Muscle layer of duodenum (tissue), 2 donors: ENCODE data around the gene ZBED6.
"Not testable (repeated sequence)": the region's sequence is repeated elsewhere in the genome, so short reads cannot be mapped to it uniquely, and the experiment has no call there.

Source experiments
- H3K27ac ChIP-seq: one replicate; pipeline ENCODE4 v1.7.0; 2013; ENCODE audit warnings: mild to moderate bottlenecking, low read length
- H3K27me3 ChIP-seq: one replicate; pipeline ENCODE4 v1.7.0; 2013; ENCODE audit warnings: low read depth, mild to moderate bottlenecking, control low read depth, low read length
- H3K36me3 ChIP-seq, 2 donors: one replicate each; pipeline ENCODE4 v1.7.0; 2013; ENCODE audit warnings: low read length in 2 of 2, control low read depth in 1 of 2, mild to moderate bottlenecking in 1 of 2; ENCODE audit not compliant: insufficient read depth in 2 of 2, control insufficient read depth in 1 of 2
- H3K4me1 ChIP-seq, 2 donors: one replicate each; pipeline ENCODE4 v1.7.0; 2013; ENCODE audit warnings: low read length in 2 of 2, mild to moderate bottlenecking in 2 of 2, control low read depth in 1 of 2, moderate library complexity in 1 of 2; ENCODE audit not compliant: insufficient read depth in 2 of 2, control insufficient read depth in 1 of 2
- H3K4me3 ChIP-seq, 2 donors: one replicate each; pipeline ENCODE4 v1.7.0; 2013; ENCODE audit warnings: low read length in 2 of 2, low read depth in 1 of 2, mild to moderate bottlenecking in 1 of 2
- H3K9me3 ChIP-seq, 2 donors: one replicate each; pipeline ENCODE4 v1.7.0; 2013; ENCODE audit warnings: low read length in 2 of 2, control low read depth in 1 of 2, mild to moderate bottlenecking in 1 of 2; ENCODE audit not compliant: control insufficient read depth in 1 of 2
- donor health status: healthy.

ZBED6 gene

DNA sequence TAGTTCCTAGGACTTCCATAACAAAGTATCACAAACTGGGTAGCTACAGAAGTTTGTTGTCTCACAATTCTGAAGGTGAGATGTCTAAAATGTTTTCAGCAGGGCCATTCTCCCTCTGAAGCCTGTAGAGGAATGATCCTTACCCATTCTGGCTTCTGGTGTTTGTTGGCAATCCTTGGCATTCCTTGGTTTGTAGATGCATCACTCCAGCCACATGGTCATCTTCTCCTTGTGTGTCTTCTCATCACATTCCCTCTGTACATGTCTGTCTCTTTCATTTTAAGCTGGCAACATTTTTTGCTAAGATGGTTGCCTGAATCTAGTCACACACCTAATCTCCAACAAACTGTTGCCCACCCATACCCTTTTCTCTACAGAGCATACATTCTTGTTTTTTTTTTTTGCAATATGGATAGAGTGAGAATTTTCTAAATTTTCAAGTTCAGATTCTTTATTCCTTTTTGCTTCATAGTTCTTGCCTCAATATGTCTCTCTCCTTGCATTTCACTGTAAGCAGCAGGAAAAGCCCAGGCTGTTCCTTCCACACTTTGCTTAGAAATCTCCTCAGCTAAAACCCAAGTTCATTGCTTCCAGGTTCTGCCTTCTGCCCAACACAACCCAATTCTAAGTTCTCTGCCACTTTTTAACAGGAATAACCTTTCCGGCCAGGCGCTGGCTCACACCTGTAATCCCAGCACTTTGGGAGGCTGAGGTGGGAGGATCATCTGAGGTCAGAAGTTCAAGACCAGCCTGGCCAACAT, 18.3 kb downstream of the ZBED6 start:
- Histone ChIP-seq H3K36me3 (peaks cover 19 to 30% of the 10 kb centered on the region in 2 donors), H3K9me3 (no peaks in the 10 kb centered on the region), H3K4me3 (no peak overlapping the region), H3K27ac (no peak overlapping the region), H3K27me3 (no peaks in the 10 kb centered on the region), H3K4me1 (no peaks in the 10 kb centered on the region)

GRCh38 chr1:203818399-203818798, 23.0 kb downstream of the ZBED6 start:
- H3K4me1 ChIP-seq, result no peaks in the 10 kb centered on the region
- H3K27ac ChIP-seq, result no peak overlapping the region
- no peaks in the 10 kb centered on the region for H3K9me3 ChIP-seq
- H3K27me3 ChIP-seq, result no peaks in the 10 kb centered on the region
- H3K36me3 ChIP-seq, result peaks cover 45 to 48% of the 10 kb centered on the region in 2 donors
- H3K4me3 ChIP-seq, result no peak overlapping the region

- H3K27me3 ChIP-seq, result no peaks in the 10 kb centered on the region
- H3K9me3 ChIP-seq, result no peaks in the 10 kb centered on the region
- no peak overlapping the region for H3K4me3 ChIP-seq
- peaks cover 33 to 50% of the 10 kb centered on the region in 2 donors for H3K36me3 ChIP-seq
- no peaks in the 10 kb centered on the region for H3K4me1 ChIP-seq
- no peak overlapping the region for H3K27ac ChIP-seq
Measured at GRCh38 chr1:203823306-203823705, 27.9 kb downstream of the ZBED6 start.

GRCh38 chr1:203826175-203826574, 30.8 kb downstream of the ZBED6 start:
- peaks cover 43 to 58% of the 10 kb centered on the region in 2 donors for H3K36me3 ChIP-seq
- peaks cover 0 to 3% of the 10 kb centered on the region in 2 donors for H3K4me1 ChIP-seq
- H3K4me3 ChIP-seq, result no peak overlapping the region
- no peaks in the 10 kb centered on the region for H3K27me3 ChIP-seq
- no peaks in the 10 kb centered on the region for H3K9me3 ChIP-seq
- no peak overlapping the region for H3K27ac ChIP-seq

DNA sequence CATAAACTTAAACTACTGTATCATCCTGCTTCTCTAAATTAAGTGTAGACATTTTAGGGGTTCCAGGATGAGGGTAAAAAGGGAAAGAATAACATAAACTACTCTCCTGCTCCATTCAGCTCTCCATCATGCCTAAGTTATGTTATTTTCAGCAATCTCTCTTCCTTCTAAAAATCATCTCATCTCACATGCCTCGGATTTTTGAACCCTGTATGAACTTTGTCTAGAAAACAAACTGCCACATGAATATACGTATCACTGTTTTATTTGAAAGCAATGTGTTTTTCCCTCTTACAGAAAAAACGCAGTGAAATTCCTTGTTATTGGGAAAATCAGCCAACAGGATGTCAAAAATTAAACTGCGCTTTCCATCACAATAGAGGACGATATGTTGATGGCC, 32.6 kb downstream of the ZBED6 start:
- Histone ChIP-seq H3K36me3 (peaks cover 46 to 50% of the 10 kb centered on the region in 2 donors), H3K4me3 (no peak overlapping the region), H3K27ac (no peak overlapping the region), H3K4me1 (peaks cover 0 to 3% of the 10 kb centered on the region in 2 donors), H3K27me3 (no peaks in the 10 kb centered on the region), H3K9me3 (no peaks in the 10 kb centered on the region)

DNA sequence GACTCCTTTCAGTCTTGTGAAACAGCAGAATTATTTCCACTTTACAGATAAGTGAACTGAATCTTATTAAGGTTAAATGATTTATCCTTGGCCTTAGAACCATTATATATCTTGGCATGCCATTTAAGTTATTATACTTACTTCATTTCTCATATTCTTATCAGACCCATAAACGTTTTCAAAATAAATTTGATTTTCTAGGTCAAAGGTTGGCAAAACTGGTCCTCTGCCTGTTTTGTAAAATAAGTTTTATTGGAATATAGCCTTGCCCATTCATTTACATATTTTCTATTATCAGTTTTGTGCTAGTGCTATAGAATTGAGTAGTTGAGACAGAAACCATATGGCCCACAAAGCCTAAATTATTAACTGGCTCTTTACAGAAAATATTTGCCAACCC, 33.1 kb downstream of the ZBED6 start:
- Histone ChIP-seq H3K27me3 (no peaks in the 10 kb centered on the region), H3K4me3 (no peak overlapping the region), H3K4me1 (peaks cover 0 to 3% of the 10 kb centered on the region in 2 donors), H3K36me3 (peaks cover 46 to 47% of the 10 kb centered on the region in 2 donors), H3K9me3 (no peaks in the 10 kb centered on the region), H3K27ac (no peak overlapping the region)

- not testable (repeated sequence) for H3K4me1 ChIP-seq, H3K4me3 ChIP-seq, H3K9me3 ChIP-seq, H3K27me3 ChIP-seq
- Histone ChIP-seq H3K27ac (peak overlapping the region; percentile 62), H3K36me3 (peaks cover 48 to 50% of the 10 kb centered on the region in 2 donors)
Measured at GRCh38 chr1:203829247-203829646, 33.8 kb downstream of the ZBED6 start.

DNA sequence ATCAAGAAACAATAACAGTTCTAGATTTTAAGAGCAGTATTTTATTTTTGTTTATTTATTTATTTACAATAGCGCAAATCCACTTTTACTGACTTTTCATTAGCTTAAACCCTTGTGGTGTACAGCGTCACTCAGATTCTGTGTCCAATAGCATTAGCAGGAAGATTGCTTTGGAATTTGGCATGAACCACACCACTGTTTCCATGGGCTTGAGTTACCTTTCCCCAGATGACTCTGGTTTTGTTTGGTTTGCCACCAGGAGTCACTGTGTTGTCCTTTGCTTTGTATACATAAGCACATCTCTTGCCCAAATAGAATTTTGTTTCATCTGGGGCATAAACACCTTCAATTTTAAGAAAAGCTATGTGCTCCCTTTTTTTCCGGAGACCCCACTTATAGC, 40.1 kb downstream of the ZBED6 start:
- Histone ChIP-seq H3K9me3 (no peaks in the 10 kb centered on the region), H3K4me3 (no peak overlapping the region), H3K36me3 (peaks cover 39 to 64% of the 10 kb centered on the region in 2 donors), H3K27ac (no peak overlapping the region), H3K27me3 (no peaks in the 10 kb centered on the region), H3K4me1 (peaks cover 0 to 10% of the 10 kb centered on the region in 2 donors)

DNA sequence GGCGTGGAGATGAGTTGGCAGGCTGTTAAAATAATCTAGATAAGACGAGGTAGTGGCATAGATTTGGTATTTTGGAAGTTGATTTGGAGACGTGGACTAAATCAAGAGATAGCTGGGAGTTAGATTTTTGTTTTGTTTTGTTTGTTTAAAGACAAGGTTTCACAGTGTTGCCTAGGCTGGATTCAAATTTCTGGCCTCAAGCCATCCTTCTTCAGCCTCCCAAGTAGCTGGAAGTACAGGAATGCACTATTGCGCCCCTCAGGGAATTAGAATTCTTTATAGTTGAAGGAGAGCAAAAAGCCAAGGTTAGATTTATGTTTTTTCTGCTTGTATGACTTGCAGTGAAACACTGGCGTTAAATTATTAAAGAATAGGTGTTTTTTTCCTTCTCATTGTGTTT, 43.7 kb downstream of the ZBED6 start:
- Histone ChIP-seq H3K4me1 (peaks cover 0 to 10% of the 10 kb centered on the region in 2 donors), H3K4me3 (no peak overlapping the region), H3K9me3 (no peaks in the 10 kb centered on the region), H3K36me3 (peaks cover 33 to 56% of the 10 kb centered on the region in 2 donors), H3K27me3 (no peaks in the 10 kb centered on the region), H3K27ac (no peak overlapping the region)

- H3K9me3 ChIP-seq, result no peaks in the 10 kb centered on the region
- no peak overlapping the region for H3K4me3 ChIP-seq
- H3K36me3 ChIP-seq, result peaks cover 33 to 50% of the 10 kb centered on the region in 2 donors
- H3K27me3 ChIP-seq, result no peaks in the 10 kb centered on the region
- no peak overlapping the region for H3K27ac ChIP-seq
- H3K4me1 ChIP-seq, result peaks cover 0 to 10% of the 10 kb centered on the region in 2 donors
Measured at GRCh38 chr1:203840208-203840808, 44.9 kb downstream of the ZBED6 start.

DNA sequence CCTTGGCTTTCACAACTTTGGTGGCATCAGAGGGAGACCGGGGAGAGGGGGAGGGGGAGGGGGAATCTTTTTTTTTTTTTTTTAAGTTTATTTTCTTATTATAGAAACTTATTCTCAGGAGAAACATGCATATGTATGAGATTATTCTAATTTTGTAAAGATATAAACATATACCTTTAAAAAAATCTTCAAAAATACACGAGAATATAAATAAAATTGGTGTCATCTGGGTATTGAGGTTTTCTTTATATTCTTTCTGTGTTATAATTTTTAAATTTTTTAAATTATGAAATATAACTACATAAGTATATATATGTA, 47.1 kb downstream of the ZBED6 start:
- Histone ChIP-seq H3K27ac (no peak overlapping the region), H3K4me3 (no peak overlapping the region), H3K9me3 (no peaks in the 10 kb centered on the region), H3K27me3 (no peaks in the 10 kb centered on the region), H3K36me3 (peaks cover 48 to 56% of the 10 kb centered on the region in 2 donors), H3K4me1 (peaks cover 0 to 10% of the 10 kb centered on the region in 2 donors)
